H1 (cell line): Measurements from ENCODE around the gene EDN1. TPM values are rescaled to one million over a fixed set of nuclear protein-coding genes. Genes with fewer than 3 reads are reported as not detected.
A peak's percentile ranks its signal among the peaks of the same experiment; 100 is the strongest.

ENCODE experiments used
- KDM5A ChIP-seq: fragments of 200-600 bp; IDR thresholded peaks from 2 replicates; pipeline ENCODE4 v1.7.1; 2012; ENCODE audit warnings: mild to moderate bottlenecking, low read length, inconsistent platforms, mixed read lengths
- TEAD4 ChIP-seq: IDR thresholded peaks from 2 replicates; pipeline ENCODE4 v1.6.1; 2012; ENCODE audit warnings: low read depth, low read length, inconsistent platforms, mixed read lengths
- polyA plus RNA-seq, 7 experiments: library from polyadenylated mRNA; depleted of rRNA in 3 of 7; stranded (reverse) in 5 of 7; unstranded in 2 of 7; fragments of >200 nt in 5 of 7; fragments of 200-250 nt in 2 of 7; gene quantifications; 1 replicate in 5 of 7; 2 replicates in 1 of 7; 4 replicates in 1 of 7; pipeline versions ENCODE4 v1.2.1 to v1.2.3, GENCODE V29; 2011 to 2013; ENCODE audit warnings: missing spikeins in 2 of 7, mixed read lengths in 2 of 7
- total RNA-seq: library from RNA; stranded (reverse); fragmentation: NEBNext Ultra II Directional; extraction: Animal tissue kit (Norgen Biotek cat#: 25700); gene quantifications from 2 replicates; pipeline ENCODE4 v1.2.1, GENCODE V29; 2021

EDN1 gene
- total and polyA plus RNA-seq, 2 of the 8 experiments (the other 6 are each of a cell fraction or from before 2014, with no cell fraction given): 0.23 to 1.1 TPM

GRCh38 chr6:12289365-12289919, 719 bp upstream of the EDN1 start (continued):
- no peak for TF ChIP-seq KDM5A
- TF ChIP-seq TEAD4: peak; percentile 37; the same call in 1 of the 2 replicates
